H1 (cell line): ENCODE results near the gene ATPAF2. TPM values are rescaled to one million over a fixed set of nuclear protein-coding genes. Genes with fewer than 3 reads are reported as not detected.

Experiments used
- E2F6 ChIP-seq: IDR thresholded peaks from 2 replicates; pipeline ENCODE4 v1.6.1; 2012; ENCODE audit warnings: inconsistent platforms
- EZH2 ChIP-seq: fragments of 200-600 bp; sonication (generic); IDR thresholded peaks from 2 replicates; pipeline ENCODE4 v1.7.1; 2012; ENCODE audit warnings: low read depth, mild to moderate bottlenecking, moderate library complexity, low read length, inconsistent platforms; ENCODE audit not compliant: severe bottlenecking
- GABPA ChIP-seq: IDR thresholded peaks from 2 replicates; pipeline ENCODE4 v1.6.1; 2011; ENCODE audit warnings: mild to moderate bottlenecking, low read length, moderate library complexity, borderline replicate concordance; ENCODE audit not compliant: insufficient read depth
- HDAC6 ChIP-seq: IDR thresholded peaks from one replicate; pipeline ENCODE4 v1.7.1; 2012; ENCODE audit warnings: low read depth, mild to moderate bottlenecking, inconsistent platforms, low read length, moderate library complexity
- PHF8 ChIP-seq: fragments of 200-600 bp; sonication (generic); conservative IDR thresholded peaks from 2 replicates; pipeline ENCODE4 v1.7.1; 2012; ENCODE audit warnings: low read depth, mild to moderate bottlenecking, inconsistent platforms, low read length, moderate library complexity
- RFX5 ChIP-seq: IDR thresholded peaks from 2 replicates; pipeline ENCODE4 v1.6.1; 2011; ENCODE audit warnings: low read depth, low read length, improper control_type of control experiment, borderline replicate concordance
- SIN3A ChIP-seq, 2 experiments: IDR thresholded peaks in 1 of 2; conservative IDR thresholded peaks in 1 of 2; 2 replicates each; pipeline ENCODE4 v1.6.1; 2011 to 2012; ENCODE audit warnings: low read length in 2 of 2, improper control_type of control experiment in 1 of 2, low read depth in 1 of 2, mild to moderate bottlenecking in 1 of 2
- SP2 ChIP-seq: IDR thresholded peaks from 2 replicates; pipeline ENCODE4 v1.6.1; 2012; ENCODE audit warnings: mild to moderate bottlenecking, low read length, inconsistent platforms
- TBP ChIP-seq: IDR thresholded peaks from 2 replicates; pipeline ENCODE4 v1.6.1; 2011; ENCODE audit warnings: low read depth, low read length, improper control_type of control experiment
- polyA plus RNA-seq, 7 experiments: library from polyadenylated mRNA; depleted of rRNA in 3 of 7; stranded (reverse) in 5 of 7; unstranded in 2 of 7; fragments of >200 nt in 5 of 7; fragments of 200-250 nt in 2 of 7; gene quantifications; 1 replicate in 5 of 7; 2 replicates in 1 of 7; 4 replicates in 1 of 7; pipeline versions ENCODE4 v1.2.1 to v1.2.3, GENCODE V29; 2011 to 2013; ENCODE audit warnings: missing spikeins in 2 of 7, mixed read lengths in 2 of 7
- total RNA-seq: library from RNA; stranded (reverse); fragmentation: NEBNext Ultra II Directional; extraction: Animal tissue kit (Norgen Biotek cat#: 25700); gene quantifications from 2 replicates; pipeline ENCODE4 v1.2.1, GENCODE V29; 2021

The ATPAF2 gene
- total and polyA plus RNA-seq, 2 of the 8 experiments (the other 6 are each of a cell fraction or from before 2014, with no cell fraction given), result 19.6 to 22.9 TPM

GRCh38 chr17:18039535-18040260, 730 bp upstream of the ATPAF2 start (continued):
- TF ChIP-seq SP2, result no peak
- TF ChIP-seq PHF8, result peak; percentile 56
- no peak for TF ChIP-seq EZH2
- 0 out of 2 replicates have a peak, but pooled peaks have one; percentile 34 for TF ChIP-seq GABPA
- TF ChIP-seq HDAC6, result no peak
- no peak for TF ChIP-seq E2F6
- no peak for TF ChIP-seq RFX5
- TF ChIP-seq SIN3A (conservative IDR thresholded peaks at IDR 0.05 in 1 of 2, IDR thresholded peaks at IDR 0.05 in 1 of 2; ENCODE audit: low read depth in 1 of 2, low read length in 2 of 2), result peak in 1 of 2 experiments; percentile 40; a peak in 1 of 4 replicates
- no peak for TF ChIP-seq TBP
